ENCODE data around the gene SBK3.

DNA sequence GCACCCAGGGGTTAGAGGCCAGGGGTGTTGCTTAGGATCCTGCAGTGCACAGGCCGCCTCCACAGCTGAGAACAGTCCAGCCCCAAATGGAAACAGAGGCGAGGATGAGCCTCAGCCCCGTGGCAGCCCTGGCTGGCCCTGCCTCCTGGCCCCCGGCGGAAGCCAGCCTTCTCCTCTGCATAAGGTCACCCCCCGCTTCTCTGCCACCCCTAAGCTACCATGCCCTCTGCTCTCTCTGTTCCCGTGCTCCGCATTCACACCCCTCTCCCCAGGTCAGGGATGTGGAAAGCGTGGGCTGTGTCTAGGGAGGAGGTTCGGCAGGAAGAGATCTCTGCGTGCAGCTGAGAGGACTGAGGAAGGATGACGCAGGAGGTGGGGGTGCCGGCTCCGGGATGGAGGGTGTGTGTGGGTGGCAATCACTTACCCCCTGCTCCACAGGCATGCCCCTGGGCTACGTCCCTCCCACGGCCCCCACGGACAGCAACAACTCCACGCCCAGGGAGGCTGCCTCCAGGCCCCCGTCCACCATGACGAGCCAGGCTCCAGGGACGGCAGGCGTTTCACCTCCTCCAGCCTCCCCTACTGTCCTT is 51.1 kb downstream of the SBK3 start:
- TF ChIP-seq, protein P1, sequence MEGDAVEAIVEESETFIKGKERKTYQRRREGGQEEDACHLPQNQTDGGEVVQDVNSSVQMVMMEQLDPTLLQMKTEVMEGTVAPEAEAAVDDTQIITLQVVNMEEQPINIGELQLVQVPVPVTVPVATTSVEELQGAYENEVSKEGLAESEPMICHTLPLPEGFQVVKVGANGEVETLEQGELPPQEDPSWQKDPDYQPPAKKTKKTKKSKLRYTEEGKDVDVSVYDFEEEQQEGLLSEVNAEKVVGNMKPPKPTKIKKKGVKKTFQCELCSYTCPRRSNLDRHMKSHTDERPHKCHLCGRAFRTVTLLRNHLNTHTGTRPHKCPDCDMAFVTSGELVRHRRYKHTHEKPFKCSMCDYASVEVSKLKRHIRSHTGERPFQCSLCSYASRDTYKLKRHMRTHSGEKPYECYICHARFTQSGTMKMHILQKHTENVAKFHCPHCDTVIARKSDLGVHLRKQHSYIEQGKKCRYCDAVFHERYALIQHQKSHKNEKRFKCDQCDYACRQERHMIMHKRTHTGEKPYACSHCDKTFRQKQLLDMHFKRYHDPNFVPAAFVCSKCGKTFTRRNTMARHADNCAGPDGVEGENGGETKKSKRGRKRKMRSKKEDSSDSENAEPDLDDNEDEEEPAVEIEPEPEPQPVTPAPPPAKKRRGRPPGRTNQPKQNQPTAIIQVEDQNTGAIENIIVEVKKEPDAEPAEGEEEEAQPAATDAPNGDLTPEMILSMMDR (IDR thresholded peaks at IDR 0.05): no peak
- TF ChIP-seq ZFX (IDR thresholded peaks at IDR 0.05; ENCODE audit: borderline replicate concordance): no peak

All from 22Rv1 (cell line).